HUES48 (cell line): Measurements from ENCODE around the gene FSHB.
"Not testable (repeated sequence)": the region's sequence is repeated elsewhere in the genome, so short reads cannot be mapped to it uniquely, and the experiment has no call there.

Source experiments
- H3K27ac ChIP-seq: one replicate; pipeline ENCODE4 v1.7.0; 2013; ENCODE audit warnings: low read depth, low read length, inconsistent platforms
- H3K27me3 ChIP-seq: 2 replicates; pipeline ENCODE4 v1.6.1; 2013; ENCODE audit warnings: mild to moderate bottlenecking, low read length; ENCODE audit not compliant: control insufficient read depth, insufficient read depth
- H3K36me3 ChIP-seq: 2 replicates; pipeline ENCODE4 v1.6.1; 2013; ENCODE audit warnings: low read length; ENCODE audit not compliant: control insufficient read depth, insufficient read depth
- H3K4me1 ChIP-seq: 2 replicates; pipeline ENCODE4 v1.6.1; 2013; ENCODE audit warnings: mild to moderate bottlenecking, low read length; ENCODE audit not compliant: control insufficient read depth, insufficient read depth
- H3K4me3 ChIP-seq: 2 replicates; pipeline ENCODE4 v1.5.1; 2013; ENCODE audit warnings: mild to moderate bottlenecking, low read depth, low read length
- H3K9ac ChIP-seq: 2 replicates; pipeline ENCODE4 v1.6.1; 2013; ENCODE audit warnings: mild to moderate bottlenecking, low read depth, low read length, moderate library complexity
- H3K9me3 ChIP-seq: 2 replicates; pipeline ENCODE4 v1.6.1; 2013; ENCODE audit warnings: low read length; ENCODE audit not compliant: control insufficient read depth, insufficient read depth

Gene FSHB

GRCh38 chr11:30268638-30269037, 37.8 kb downstream of the FSHB start:
- not testable (repeated sequence) for H3K36me3 ChIP-seq, H3K9ac ChIP-seq, H3K27ac ChIP-seq, H3K9me3 ChIP-seq, H3K27me3 ChIP-seq, H3K4me1 ChIP-seq, H3K4me3 ChIP-seq

- Histone ChIP-seq H3K9me3 (no peaks in the 10 kb centered on the region), H3K4me1 (no peaks in the 10 kb centered on the region), H3K4me3 (no peak overlapping the region), H3K27ac (no peak overlapping the region), H3K27me3 (no peaks in the 10 kb centered on the region), H3K36me3 (no peaks in the 10 kb centered on the region), H3K9ac (no peak overlapping the region)
These were observed 39.9 kb downstream of the FSHB start for GRCh38 chr11:30270671-30271070.

- Histone ChIP-seq H3K27ac (no peak overlapping the region), H3K36me3 (no peaks in the 10 kb centered on the region), H3K4me1 (no peaks in the 10 kb centered on the region), H3K4me3 (no peak overlapping the region), H3K27me3 (no peaks in the 10 kb centered on the region; the same call in 1 of the 2 replicates), H3K9me3 (no peaks in the 10 kb centered on the region), H3K9ac (no peak overlapping the region)
These were observed 46.4 kb downstream of the FSHB start for GRCh38 chr11:30277176-30277575.

- no peak overlapping the region for H3K4me3 ChIP-seq
- no peak overlapping the region for H3K27ac ChIP-seq
- H3K9me3 ChIP-seq = no peaks in the 10 kb centered on the region
- no peak overlapping the region for H3K9ac ChIP-seq
- H3K4me1 ChIP-seq = no peaks in the 10 kb centered on the region
- no peaks in the 10 kb centered on the region for H3K36me3 ChIP-seq
- no peaks in the 10 kb centered on the region; the same call in 1 of the 2 replicates for H3K27me3 ChIP-seq
These were observed 49.0 kb downstream of the FSHB start for GRCh38 chr11:30279796-30280195.

- H3K9ac ChIP-seq = no peak overlapping the region
- H3K27ac ChIP-seq = no peak overlapping the region
- H3K36me3 ChIP-seq = no peaks in the 10 kb centered on the region
- H3K4me1 ChIP-seq = no peaks in the 10 kb centered on the region
- no peaks in the 10 kb centered on the region for H3K9me3 ChIP-seq
- H3K27me3 ChIP-seq = no peaks in the 10 kb centered on the region
- no peak overlapping the region for H3K4me3 ChIP-seq
These were observed 50.9 kb downstream of the FSHB start for GRCh38 chr11:30281476-30282288.

GRCh38 chr11:30282289-30282631, 51.4 kb downstream of the FSHB start:
- Histone ChIP-seq H3K4me3 (no peak overlapping the region), H3K4me1 (no peaks in the 10 kb centered on the region), H3K27ac (no peak overlapping the region), H3K9ac (no peak overlapping the region), H3K27me3 (no peaks in the 10 kb centered on the region), H3K9me3 (no peaks in the 10 kb centered on the region), H3K36me3 (no peaks in the 10 kb centered on the region)
